Retinal pigment epithelial cell (primary cell): ENCODE measurements around the gene ATP6V0A4.

Experiments
- DNase-seq: peaks from one replicate; pipeline ENCODE4 v3.0.0-alpha.2; 2010; ENCODE audit warnings: low read depth
- H3K4me3 ChIP-seq: 2 replicates; pipeline ENCODE4 v1.5.1; 2011; ENCODE audit warnings: mild to moderate bottlenecking, low read length, control low read depth, moderate library complexity
- TF ChIP-seq, protein P1 (sequence below): conservative IDR thresholded peaks from 2 replicates; pipeline ENCODE4 v1.5.1; 2011; ENCODE audit warnings: low read depth, low read length, control low read depth, inconsistent platforms

ATP6V0A4 gene

DNA sequence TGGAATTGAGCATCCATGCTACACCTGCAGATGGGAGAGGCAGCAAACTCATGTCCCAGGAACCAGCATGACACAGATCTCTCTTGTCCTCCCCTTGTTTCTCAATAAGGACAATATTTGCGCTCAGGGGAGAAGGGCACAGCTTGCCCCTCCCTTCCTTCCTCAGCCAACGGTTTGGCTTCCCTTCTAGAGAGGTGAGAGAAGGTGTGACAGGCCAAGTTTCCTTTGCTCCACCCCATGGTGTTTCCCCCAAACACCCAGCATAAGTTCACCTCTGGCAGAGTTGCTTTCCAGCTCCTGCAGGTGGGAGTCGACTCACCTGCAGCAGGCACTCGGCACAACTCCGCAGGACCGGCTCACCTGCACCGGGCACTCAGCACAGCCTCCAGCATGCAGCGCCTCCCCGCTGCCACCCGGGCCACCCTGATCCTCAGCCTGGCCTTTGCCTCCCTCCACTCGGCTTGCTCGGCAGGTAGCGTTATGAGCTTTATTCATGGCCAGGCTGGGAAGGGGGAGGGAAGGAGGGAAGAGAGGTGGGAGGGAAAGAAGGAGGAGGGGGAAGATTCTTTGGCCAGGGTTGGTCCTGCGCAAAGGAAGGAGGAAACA is at the start of gene ATP6V0A4, which contains the start of gene TMEM213:
Gene ATP6V0A4 (minus strand): TSS at position 482 of the 606 bp plus-strand sequence. CDS start 26,949 bp downstream, outside the sequence.
Gene TMEM213 (plus strand): TSS at position 280 of the 606 bp plus-strand sequence. CDS start 111 bp downstream, at position 391.
- DNase-seq: no peak
- H3K4me3 ChIP-seq: no peak within 1 kb of the TSS
- TF ChIP-seq, protein P1, sequence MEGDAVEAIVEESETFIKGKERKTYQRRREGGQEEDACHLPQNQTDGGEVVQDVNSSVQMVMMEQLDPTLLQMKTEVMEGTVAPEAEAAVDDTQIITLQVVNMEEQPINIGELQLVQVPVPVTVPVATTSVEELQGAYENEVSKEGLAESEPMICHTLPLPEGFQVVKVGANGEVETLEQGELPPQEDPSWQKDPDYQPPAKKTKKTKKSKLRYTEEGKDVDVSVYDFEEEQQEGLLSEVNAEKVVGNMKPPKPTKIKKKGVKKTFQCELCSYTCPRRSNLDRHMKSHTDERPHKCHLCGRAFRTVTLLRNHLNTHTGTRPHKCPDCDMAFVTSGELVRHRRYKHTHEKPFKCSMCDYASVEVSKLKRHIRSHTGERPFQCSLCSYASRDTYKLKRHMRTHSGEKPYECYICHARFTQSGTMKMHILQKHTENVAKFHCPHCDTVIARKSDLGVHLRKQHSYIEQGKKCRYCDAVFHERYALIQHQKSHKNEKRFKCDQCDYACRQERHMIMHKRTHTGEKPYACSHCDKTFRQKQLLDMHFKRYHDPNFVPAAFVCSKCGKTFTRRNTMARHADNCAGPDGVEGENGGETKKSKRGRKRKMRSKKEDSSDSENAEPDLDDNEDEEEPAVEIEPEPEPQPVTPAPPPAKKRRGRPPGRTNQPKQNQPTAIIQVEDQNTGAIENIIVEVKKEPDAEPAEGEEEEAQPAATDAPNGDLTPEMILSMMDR: no peak

DNA sequence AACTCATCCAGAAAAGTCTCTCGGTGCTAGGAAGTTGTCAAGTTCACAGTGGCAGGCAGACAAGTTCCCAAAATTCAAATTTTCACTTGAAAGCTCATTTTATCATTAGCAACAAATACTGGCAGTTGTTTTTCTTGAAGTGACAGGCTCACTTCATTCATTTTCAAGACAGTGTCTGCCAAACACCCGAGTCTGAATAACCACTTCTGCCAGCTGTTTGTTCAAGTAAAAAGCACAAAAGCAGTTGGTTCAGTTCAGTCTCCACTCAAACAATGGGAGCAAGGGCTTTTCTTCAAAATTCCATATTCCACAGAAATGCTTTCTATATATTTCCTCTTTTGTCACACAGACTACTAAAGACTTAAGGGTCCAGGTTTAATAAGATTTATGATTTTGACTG is 47.7 kb upstream of the ATP6V0A4 start:
- TF ChIP-seq, protein P1: no peak
- H3K4me3 ChIP-seq: no peak overlapping the region
- no peak for DNase-seq

DNA sequence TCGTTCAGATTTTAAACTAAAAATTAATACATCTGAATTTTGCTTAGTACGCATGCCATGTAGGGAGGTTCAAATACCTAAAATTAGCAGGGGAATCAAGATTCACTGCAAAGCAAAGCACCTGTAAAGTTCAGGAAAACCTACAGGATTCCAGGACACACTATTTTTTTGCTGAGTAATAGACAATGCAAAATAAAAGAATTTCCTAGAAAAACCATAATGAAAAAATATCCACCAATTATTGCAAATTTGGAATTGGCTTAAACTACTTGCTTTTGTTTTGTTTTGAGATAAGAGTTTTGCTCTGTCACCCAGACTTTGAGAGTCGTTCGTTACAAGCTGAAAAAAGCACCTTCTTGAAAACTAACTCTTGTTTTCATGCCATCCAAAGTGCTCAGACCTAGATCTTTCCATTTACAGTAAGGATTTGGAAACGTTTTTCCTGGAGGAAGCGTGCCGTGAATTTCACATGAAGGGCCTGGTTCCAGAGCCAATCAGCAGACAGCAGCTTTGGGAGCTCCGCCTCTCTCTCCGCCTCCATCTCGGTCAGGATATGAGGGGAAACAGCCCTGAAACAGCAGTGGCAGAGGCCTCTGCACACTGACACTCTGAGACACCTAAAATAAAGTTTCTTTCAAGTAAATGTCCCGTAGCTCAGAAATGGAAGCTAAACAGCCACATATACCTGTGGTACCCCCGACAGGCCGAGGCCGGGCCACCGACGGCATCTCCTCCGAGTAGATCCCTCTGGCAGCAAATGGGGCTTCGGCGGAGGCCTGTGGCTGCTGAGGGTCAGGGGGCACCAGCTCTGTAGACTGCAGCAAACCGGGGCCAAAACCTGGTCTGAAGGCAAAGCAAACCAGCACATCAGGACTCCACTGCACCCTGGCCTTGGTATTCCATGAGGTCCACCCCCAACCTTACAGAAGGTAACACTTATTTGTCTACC is 45.9 kb upstream of the ATP6V0A4 start:
- TF ChIP-seq, protein P1: no peak
- DNase-seq: no peak

DNA sequence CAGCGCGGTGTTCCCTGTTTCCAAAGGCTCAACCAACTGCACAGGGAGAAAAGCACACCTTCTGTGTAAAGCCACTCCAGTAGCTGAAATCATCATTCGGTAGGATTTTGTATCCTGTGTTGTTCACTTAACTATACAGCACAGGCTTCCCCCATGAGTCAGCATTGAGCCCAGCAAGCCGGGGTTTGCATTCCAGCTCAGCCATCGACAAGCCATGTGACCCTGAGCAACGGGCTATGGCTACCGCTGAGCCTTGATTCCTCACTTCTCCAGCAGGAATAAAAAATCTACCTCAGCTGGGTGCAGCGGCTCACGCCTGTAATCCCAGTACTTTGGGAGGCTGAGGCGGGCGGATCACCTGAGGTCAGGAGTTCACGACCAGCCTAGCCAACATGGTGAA is 44.1 kb upstream of the ATP6V0A4 start:
- TF ChIP-seq, protein P1: no peak
- H3K4me3 ChIP-seq: no peak overlapping the region
- DNase-seq: peak; percentile 94

More for the DNA sequence above, 45.9 kb upstream of the ATP6V0A4 start:
- H3K4me3 ChIP-seq: no peak overlapping the region

DNA sequence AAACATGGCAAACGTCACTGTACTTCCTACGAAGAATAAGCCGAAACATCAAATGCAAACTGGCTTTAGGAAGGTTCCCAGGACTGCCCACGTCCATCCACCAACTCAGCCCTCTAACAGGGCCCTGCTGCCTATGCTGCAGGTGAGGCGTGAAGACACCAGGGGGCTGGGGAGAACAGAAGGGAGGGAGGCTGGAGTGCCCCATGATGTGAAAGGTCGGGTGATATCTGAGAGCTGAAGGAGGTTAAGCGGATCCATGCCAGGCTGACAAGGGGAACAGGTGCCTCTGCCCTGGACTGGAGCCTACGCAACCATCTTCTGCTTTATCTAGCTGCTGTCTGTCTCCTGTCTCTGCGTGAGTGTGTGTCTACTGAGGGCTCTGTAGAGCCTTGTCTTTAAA is 40.2 kb upstream of the ATP6V0A4 start:
- TF ChIP-seq, protein P1: no peak
- no peak for DNase-seq
- no peak overlapping the region for H3K4me3 ChIP-seq

DNA sequence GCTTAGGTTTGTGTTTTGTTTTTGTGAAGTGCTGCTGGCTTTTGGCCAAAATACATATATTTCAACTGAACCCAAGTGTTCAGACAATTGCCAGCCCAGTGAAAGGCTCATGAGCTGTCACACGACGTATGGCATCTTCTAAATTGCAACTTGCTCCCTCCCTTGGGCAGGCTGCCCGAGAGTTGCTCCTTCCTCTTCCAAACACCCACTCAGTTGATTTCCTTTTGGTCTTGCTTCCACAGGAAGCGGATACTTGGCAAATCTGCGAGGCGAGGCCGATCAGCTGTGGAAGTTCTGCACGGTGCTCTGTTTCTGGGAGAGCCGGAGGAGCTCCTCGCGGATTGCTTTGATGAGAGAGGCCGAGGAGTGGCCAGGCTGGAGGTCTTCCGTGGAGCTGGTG is 39.6 kb upstream of the ATP6V0A4 start:
- TF ChIP-seq, protein P1: no peak
- no peak overlapping the region for H3K4me3 ChIP-seq
- DNase-seq: no peak
